NT2/D1 (cell line): ENCODE data around the gene CFH.

ENCODE experiments used
- YY1 ChIP-seq: IDR thresholded peaks from 2 replicates; pipeline ENCODE4 v1.6.1; 2011; ENCODE audit not compliant: insufficient read length, insufficient read depth
- ZNF274 ChIP-seq: IDR thresholded peaks from 2 replicates; pipeline ENCODE4 v1.6.1; 2011; ENCODE audit warnings: mild to moderate bottlenecking, low read depth, low read length

DNA sequence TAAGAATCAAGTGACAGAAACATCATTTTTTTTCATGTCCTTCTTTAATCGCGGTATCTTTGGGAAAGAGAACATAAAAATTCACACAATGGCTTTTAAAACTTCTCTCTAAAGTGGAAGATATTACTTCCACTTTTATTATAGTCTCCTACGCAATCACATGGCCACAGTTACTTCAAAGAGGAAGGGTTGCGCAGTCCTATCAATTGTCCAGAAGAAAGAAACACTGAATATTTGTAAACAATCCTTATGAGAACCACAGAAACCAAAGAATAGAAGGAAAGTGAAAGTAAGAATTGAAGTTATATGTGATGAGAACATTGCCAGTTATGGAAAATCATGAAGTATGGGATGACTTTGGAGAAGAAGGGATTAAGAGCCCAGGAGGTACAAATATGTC, 32.6 kb downstream of the CFH start:
- TF ChIP-seq YY1 (no peak), ZNF274 (no peak)
